ENCODE data around the gene DAPK1. TPM values are rescaled to one million over a fixed set of nuclear protein-coding genes. Genes with fewer than 3 reads are reported as not detected.
A peak's percentile ranks its signal among the peaks of the same experiment; 100 is the strongest.

Gene DAPK1
- total RNA-seq, 1 experiment from 2014 or later = 103 TPM

DNA sequence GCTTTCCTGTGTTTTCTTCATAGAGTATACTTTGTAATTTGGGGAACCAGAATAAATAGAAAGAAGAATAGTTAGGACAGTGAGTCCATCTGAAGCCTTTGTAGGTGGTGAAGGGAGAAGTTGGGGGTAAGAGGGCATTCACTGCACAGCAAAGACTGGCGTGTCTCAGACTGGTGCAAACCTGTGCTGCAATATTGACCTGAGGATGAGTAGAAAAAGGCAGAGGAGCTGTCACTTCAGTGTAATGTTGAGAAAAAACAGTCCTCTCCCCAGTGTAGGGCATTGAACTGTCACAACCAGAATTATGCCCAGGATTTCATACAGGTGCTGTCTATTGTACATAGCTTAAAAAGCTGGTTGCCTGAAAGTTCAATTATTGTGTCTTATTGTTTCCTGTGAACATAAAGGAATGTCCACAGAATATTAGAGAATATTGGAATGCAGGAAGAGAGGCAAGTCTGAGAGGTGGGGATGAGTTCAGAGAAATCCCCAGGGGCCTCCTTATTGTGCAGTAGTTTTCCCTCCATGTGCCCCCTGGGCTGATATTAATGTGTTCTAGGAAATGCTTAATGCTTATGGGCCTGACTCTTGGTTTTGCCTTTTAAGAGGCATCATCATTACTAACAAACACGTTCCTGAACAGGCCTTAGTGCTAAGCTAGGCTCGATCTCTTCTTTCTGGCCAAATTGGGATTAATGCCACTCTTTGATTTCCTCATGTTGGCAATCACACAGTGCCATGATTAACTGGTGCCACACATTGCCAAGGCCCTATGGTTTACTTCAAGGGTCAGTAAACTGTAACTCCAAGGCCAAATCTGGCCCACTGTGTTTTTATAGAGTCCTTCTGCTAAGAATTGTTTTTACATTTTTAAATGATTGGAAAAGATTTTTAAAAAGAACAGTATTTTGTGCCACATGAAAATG, 34.0 kb downstream of the DAPK1 start:
- H3K4me1 ChIP-seq (replicated peaks) = peaks cover 6% of the 10 kb centered on the region; the same call in 1 of the 2 replicates
- no peaks in the 10 kb centered on the region for H3K27me3 ChIP-seq (replicated peaks)
- no peaks in the 10 kb centered on the region for H3K9me3 ChIP-seq (replicated peaks)
- no peak for DNase-seq (ENCODE audit: low read depth in 1 of 2, low spot score in 2 of 2)
- H3K4me3 ChIP-seq = no peak overlapping the region
- H3K36me3 ChIP-seq = peaks cover 62% of the 10 kb centered on the region
- H3K27ac ChIP-seq = no peak overlapping the region

DNA sequence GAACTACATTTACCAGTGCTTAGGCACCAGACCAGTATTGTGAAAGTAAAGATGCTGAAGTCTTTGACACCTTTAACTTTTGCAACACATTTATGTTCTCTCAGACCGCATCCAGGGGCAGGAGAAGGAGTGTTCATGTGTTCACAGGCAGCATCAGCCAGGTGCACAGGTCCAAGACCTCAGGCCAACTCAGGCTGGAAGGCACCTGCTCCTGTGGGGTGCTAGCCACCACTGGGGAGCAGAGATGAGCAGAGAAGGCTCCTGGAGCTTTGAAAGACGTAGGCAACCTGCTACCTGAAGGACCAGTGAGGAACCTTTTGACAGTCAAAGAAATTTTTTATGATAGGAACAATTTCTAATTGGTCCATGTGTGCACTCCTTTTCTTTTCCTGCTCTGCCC, 35.6 kb downstream of the DAPK1 start:
- H3K36me3 ChIP-seq = peaks cover 57% of the 10 kb centered on the region
- no peak overlapping the region for H3K4me3 ChIP-seq
- no peaks in the 10 kb centered on the region for H3K27me3 ChIP-seq (replicated peaks)
- H3K9me3 ChIP-seq (replicated peaks) = no peaks in the 10 kb centered on the region
- no peak for DNase-seq (ENCODE audit: low read depth in 1 of 2, low spot score in 2 of 2)
- H3K27ac ChIP-seq = no peak overlapping the region
- peaks cover 12% of the 10 kb centered on the region for H3K4me1 ChIP-seq (replicated peaks)

- Histone ChIP-seq H3K27ac (no peak overlapping the region), H3K36me3 (peaks cover 53% of the 10 kb centered on the region), H3K9me3 (replicated peaks) (no peaks in the 10 kb centered on the region), H3K27me3 (replicated peaks) (no peaks in the 10 kb centered on the region), H3K4me3 (no peak overlapping the region), H3K4me1 (replicated peaks) (peaks cover 12% of the 10 kb centered on the region)
- DNase-seq (ENCODE audit: low read depth in 1 of 2, low spot score in 2 of 2) = no peak
Measured at GRCh38 chr9:87534036-87534435, 36.4 kb downstream of the DAPK1 start.

- no peak for DNase-seq (ENCODE audit: low read depth in 1 of 2, low spot score in 2 of 2)
- Histone ChIP-seq H3K36me3 (peaks cover 49% of the 10 kb centered on the region), H3K9me3 (replicated peaks) (no peaks in the 10 kb centered on the region), H3K27ac (no peak overlapping the region), H3K27me3 (replicated peaks) (no peaks in the 10 kb centered on the region), H3K4me3 (no peak overlapping the region), H3K4me1 (replicated peaks) (peaks cover 12% of the 10 kb centered on the region)
Measured at GRCh38 chr9:87534957-87535356, 37.3 kb downstream of the DAPK1 start.

- H3K4me3 ChIP-seq = no peak overlapping the region
Measured at GRCh38 chr9:87535817-87536539, 38.3 kb downstream of the DAPK1 start.

GRCh38 chr9:87537625-87538024, 40.0 kb downstream of the DAPK1 start:
- no peaks in the 10 kb centered on the region for H3K9me3 ChIP-seq (replicated peaks)
- H3K4me1 ChIP-seq (replicated peaks) = peaks cover 10% of the 10 kb centered on the region
- no peaks in the 10 kb centered on the region for H3K27me3 ChIP-seq (replicated peaks)
- H3K27ac ChIP-seq = no peak overlapping the region
- no peak for DNase-seq (ENCODE audit: low read depth in 1 of 2, low spot score in 2 of 2)
- H3K36me3 ChIP-seq = peaks cover 56% of the 10 kb centered on the region
- no peak overlapping the region for H3K4me3 ChIP-seq

More at GRCh38 chr9:87535817-87536539, 38.3 kb downstream of the DAPK1 start:
- DNase-seq (ENCODE audit: low read depth in 1 of 2, low spot score in 2 of 2) = no peak
- Histone ChIP-seq H3K4me1 (replicated peaks) (peaks cover 12% of the 10 kb centered on the region), H3K9me3 (replicated peaks) (no peaks in the 10 kb centered on the region), H3K27me3 (replicated peaks) (no peaks in the 10 kb centered on the region), H3K36me3 (peaks cover 49% of the 10 kb centered on the region), H3K27ac (no peak overlapping the region)

- peaks cover 62% of the 10 kb centered on the region for H3K36me3 ChIP-seq
- H3K9me3 ChIP-seq (replicated peaks) = no peaks in the 10 kb centered on the region
- H3K27ac ChIP-seq = no peak overlapping the region
- no peak overlapping the region for H3K4me3 ChIP-seq
- no peak for DNase-seq (ENCODE audit: low read depth in 1 of 2, low spot score in 2 of 2)
- H3K4me1 ChIP-seq (replicated peaks) = peaks cover 17% of the 10 kb centered on the region
- no peaks in the 10 kb centered on the region for H3K27me3 ChIP-seq (replicated peaks)
Measured at GRCh38 chr9:87540444-87541105, 42.9 kb downstream of the DAPK1 start.

- DNase-seq (ENCODE audit: low read depth in 1 of 2, low spot score in 2 of 2) = no peak
Measured at GRCh38 chr9:87541663-87542062, 44.0 kb downstream of the DAPK1 start.

DNA sequence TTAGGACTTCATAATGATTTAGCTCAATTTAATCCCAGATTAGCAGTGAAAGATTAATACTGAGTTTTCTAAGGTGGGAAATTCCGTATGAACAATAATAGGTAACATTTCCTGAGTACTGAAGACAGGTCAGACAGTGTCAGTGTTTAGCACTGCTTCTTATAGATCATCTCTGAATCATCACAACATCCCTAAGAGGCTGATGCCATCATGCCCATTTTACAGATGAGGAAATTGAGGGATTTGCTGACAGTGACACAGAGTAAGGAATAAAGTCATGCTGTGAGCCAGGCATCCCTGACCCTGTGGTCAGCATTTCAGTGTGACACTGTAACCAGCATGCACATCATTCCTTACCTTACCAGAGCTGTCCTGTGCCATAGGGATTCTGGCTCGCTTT, 44.5 kb downstream of the DAPK1 start:
- no peak for DNase-seq (ENCODE audit: low read depth in 1 of 2, low spot score in 2 of 2)
- Histone ChIP-seq H3K4me3 (no peak overlapping the region), H3K4me1 (replicated peaks) (peaks cover 33% of the 10 kb centered on the region), H3K27me3 (replicated peaks) (no peaks in the 10 kb centered on the region), H3K27ac (no peak overlapping the region), H3K9me3 (replicated peaks) (no peaks in the 10 kb centered on the region), H3K36me3 (peaks cover 60% of the 10 kb centered on the region)

More at GRCh38 chr9:87541663-87542062, 44.0 kb downstream of the DAPK1 start:
- Histone ChIP-seq H3K27ac (no peak overlapping the region), H3K27me3 (replicated peaks) (no peaks in the 10 kb centered on the region), H3K36me3 (peaks cover 61% of the 10 kb centered on the region), H3K4me1 (replicated peaks) (peaks cover 28% of the 10 kb centered on the region), H3K9me3 (replicated peaks) (no peaks in the 10 kb centered on the region), H3K4me3 (no peak overlapping the region)

DNA sequence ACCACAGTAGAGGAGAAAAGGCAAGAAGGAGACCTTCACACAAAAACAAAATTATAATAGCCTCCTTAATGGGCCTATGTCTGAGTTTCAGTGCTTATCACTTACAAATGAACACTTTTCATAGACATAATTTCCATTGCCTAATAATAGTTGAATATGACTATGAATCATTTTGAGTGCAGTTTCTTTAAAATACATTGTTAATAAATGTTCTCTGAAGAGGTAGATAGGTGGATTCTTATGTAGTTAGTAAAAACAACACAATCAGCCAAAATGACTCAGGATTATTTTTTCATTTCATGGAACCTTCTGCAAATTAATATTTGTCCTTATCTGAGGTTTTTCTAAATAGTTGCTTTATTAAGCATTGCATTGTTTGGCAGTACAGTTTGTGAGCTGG, 45.6 kb downstream of the DAPK1 start:
- Histone ChIP-seq H3K4me1 (replicated peaks) (peaks cover 32% of the 10 kb centered on the region), H3K27ac (no peak overlapping the region), H3K9me3 (replicated peaks) (no peaks in the 10 kb centered on the region), H3K27me3 (replicated peaks) (no peaks in the 10 kb centered on the region), H3K36me3 (peaks cover 58% of the 10 kb centered on the region), H3K4me3 (no peak overlapping the region)
- DNase-seq (ENCODE audit: low read depth in 1 of 2, low spot score in 2 of 2) = no peak

DNA sequence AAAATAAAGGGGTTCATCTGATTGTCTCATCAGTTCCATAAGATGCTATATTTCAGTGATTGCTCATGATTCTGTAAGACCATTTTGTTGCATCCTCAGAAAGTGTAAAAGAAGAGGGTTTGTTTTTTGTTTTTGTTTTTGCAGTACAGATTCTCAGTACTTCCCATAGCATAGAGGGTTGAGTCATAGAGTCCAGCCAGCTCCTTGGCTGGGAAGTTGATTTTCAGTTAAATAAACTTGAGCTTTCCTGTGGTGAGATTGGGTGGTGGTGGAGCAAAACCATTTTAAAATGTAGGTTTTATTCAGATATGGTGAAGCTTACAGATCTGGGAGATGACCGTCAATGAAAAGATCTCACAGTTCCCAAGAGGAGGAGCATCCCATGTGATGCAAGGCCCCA, 48.2 kb downstream of the DAPK1 start:
- Histone ChIP-seq H3K27ac (peak overlapping the region; percentile 29), H3K4me1 (replicated peaks) (peaks cover 32% of the 10 kb centered on the region), H3K4me3 (no peak overlapping the region), H3K27me3 (replicated peaks) (no peaks in the 10 kb centered on the region), H3K36me3 (peaks cover 64% of the 10 kb centered on the region), H3K9me3 (replicated peaks) (no peaks in the 10 kb centered on the region)
- DNase-seq (ENCODE audit: low read depth in 1 of 2, low spot score in 2 of 2) = peak in 1 of 2 experiments; percentile 56

DNA sequence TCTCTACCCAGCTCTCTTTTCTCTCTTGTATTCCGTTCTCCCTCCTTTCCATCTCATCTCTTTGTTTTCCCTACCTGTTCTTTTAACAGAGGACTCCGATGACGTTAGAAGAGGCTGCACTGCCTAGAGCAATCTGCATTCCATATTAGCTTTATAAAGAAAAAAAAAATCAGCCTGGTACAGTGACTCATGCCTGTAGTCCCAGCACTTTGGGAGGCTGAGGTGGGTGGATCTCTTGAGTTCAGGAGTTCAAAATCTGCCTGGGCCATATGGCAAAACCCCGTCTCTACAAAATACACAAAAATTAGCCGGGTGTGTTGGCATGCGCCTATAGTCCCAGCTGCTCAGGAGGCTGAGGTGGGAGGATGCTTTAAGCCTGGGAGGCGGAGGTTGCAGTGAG, 49.0 kb downstream of the DAPK1 start:
- H3K27me3 ChIP-seq (replicated peaks) = no peaks in the 10 kb centered on the region
- H3K4me1 ChIP-seq (replicated peaks) = peaks cover 32% of the 10 kb centered on the region
- DNase-seq (ENCODE audit: low read depth in 1 of 2, low spot score in 2 of 2) = peak in 1 of 2 experiments; percentile 61
- no peak overlapping the region for H3K4me3 ChIP-seq
- peaks cover 60% of the 10 kb centered on the region for H3K36me3 ChIP-seq
- H3K27ac ChIP-seq = peak overlapping the region; percentile 29
- no peaks in the 10 kb centered on the region for H3K9me3 ChIP-seq (replicated peaks)

GRCh38 chr9:87547671-87548081, 50.0 kb downstream of the DAPK1 start:
- H3K27ac ChIP-seq = no peak overlapping the region
- peaks cover 56% of the 10 kb centered on the region for H3K36me3 ChIP-seq
- peaks cover 28% of the 10 kb centered on the region for H3K4me1 ChIP-seq (replicated peaks)
- no peaks in the 10 kb centered on the region for H3K27me3 ChIP-seq (replicated peaks)
- H3K4me3 ChIP-seq = no peak overlapping the region
- DNase-seq (ENCODE audit: low read depth in 1 of 2, low spot score in 2 of 2) = no peak
- H3K9me3 ChIP-seq (replicated peaks) = no peaks in the 10 kb centered on the region

Data from SJSA1 (cell line).